HepG2 (cell line): ENCODE results near the gene PDZD7. TPM values are rescaled to one million over a fixed set of nuclear protein-coding genes. Genes with fewer than 3 reads are reported as not detected.

ENCODE experiments used
- ARID5B ChIP-seq: IDR thresholded peaks from 2 replicates; pipeline ENCODE4 v1.4.0; 2020; ENCODE audit warnings: mild to moderate bottlenecking, missing genetic modification reagents
- E2F5 ChIP-seq: sonication (generic); formaldehyde crosslinking; conservative IDR thresholded peaks from 2 replicates; pipeline ENCODE4 v1.4.0; 2020; ENCODE audit warnings: missing genetic modification reagents
- ELF1 ChIP-seq: sonication (generic); formaldehyde crosslinking; IDR thresholded peaks from 2 replicates; pipeline ENCODE4 v1.4.0; 2020; ENCODE audit warnings: missing genetic modification reagents
- MTERF4 ChIP-seq: sonication (generic); formaldehyde crosslinking; IDR thresholded peaks from 2 replicates; pipeline ENCODE4 v1.8.0; 2023; ENCODE audit warnings: mild to moderate bottlenecking, missing genetic modification reagents
- NFAT5 ChIP-seq: sonication (generic); formaldehyde crosslinking; IDR thresholded peaks from 2 replicates; pipeline ENCODE4 v1.4.0; 2020; ENCODE audit warnings: missing genetic modification reagents
- RAD21 ChIP-seq: fragments of 450-650 bp; formaldehyde crosslinking; IDR thresholded peaks from 2 replicates; pipeline ENCODE4 v1.5.0; 2020; ENCODE audit warnings: mild to moderate bottlenecking
- SP4 ChIP-seq: sonication (generic); formaldehyde crosslinking; IDR thresholded peaks from 2 replicates; pipeline ENCODE4 v1.8.1; 2023; ENCODE audit warnings: mild to moderate bottlenecking, missing genetic modification reagents
- YY1 ChIP-seq: IDR thresholded peaks from 2 replicates; pipeline ENCODE4 v1.6.1; 2011; ENCODE audit warnings: low read length, low read depth, moderate library complexity, mild to moderate bottlenecking; ENCODE audit not compliant: insufficient read depth, insufficient replicate concordance
- ZBTB42 ChIP-seq: sonication (generic); formaldehyde crosslinking; IDR thresholded peaks from 2 replicates; pipeline ENCODE4 v1.5.0; 2020; ENCODE audit warnings: mild to moderate bottlenecking, missing genetic modification reagents
- ZNF501 ChIP-seq: sonication (generic); formaldehyde crosslinking; IDR thresholded peaks from 2 replicates; pipeline ENCODE4 v1.5.1; 2020; ENCODE audit warnings: mild to moderate bottlenecking, moderate library complexity, missing genetic modification reagents
- ZNF703 ChIP-seq: sonication (generic); formaldehyde crosslinking; IDR thresholded peaks from 2 replicates; pipeline ENCODE4 v1.5.1; 2020; ENCODE audit warnings: missing genetic modification reagents, mild to moderate bottlenecking, moderate library complexity, borderline replicate concordance
- polyA plus RNA-seq, 8 experiments: library from polyadenylated mRNA; depleted of rRNA in 3 of 8; stranded (reverse) in 7 of 8; unstranded in 1 of 8; fragments of >200 nt; fragmentation: Illumina TruSeq in 4 of 8; extraction: Trizol in 4 of 8; gene quantifications; 2 replicates each; pipeline versions ENCODE4 v1.2.1 to v1.2.3, GENCODE V29; 2011 to 2016; ENCODE audit warnings: low read depth in 4 of 8, missing spikeins in 1 of 8, mixed read lengths in 1 of 8; ENCODE audit not compliant: insufficient read depth in 1 of 8
- total RNA-seq, 5 experiments: library from RNA; depleted of rRNA; stranded (reverse); fragments of >200 nt; fragmentation: Illumina TruSeq; extraction: Trizol; gene quantifications; 2 replicates each; pipeline ENCODE4 v1.2.3, GENCODE V29; 2016; ENCODE audit warnings: low read depth in 1 of 5
- TF ChIP-seq, protein P1 (sequence below): sonication (generic); formaldehyde crosslinking; IDR thresholded peaks from 2 replicates; pipeline ENCODE4 v1.4.0; 2020; ENCODE audit warnings: mild to moderate bottlenecking, missing genetic modification reagents
- TF ChIP-seq, protein P2 (sequence below): sonication (generic); formaldehyde crosslinking; IDR thresholded peaks from 2 replicates; pipeline ENCODE4 v1.5.0; 2020; ENCODE audit warnings: mild to moderate bottlenecking, missing genetic modification reagents, borderline replicate concordance

PDZD7 gene
- total and polyA plus RNA-seq, 2 of the 13 experiments (the other 11 are each of a cell fraction or from before 2014, with no cell fraction given), result 0.58 to 0.73 TPM

DNA sequence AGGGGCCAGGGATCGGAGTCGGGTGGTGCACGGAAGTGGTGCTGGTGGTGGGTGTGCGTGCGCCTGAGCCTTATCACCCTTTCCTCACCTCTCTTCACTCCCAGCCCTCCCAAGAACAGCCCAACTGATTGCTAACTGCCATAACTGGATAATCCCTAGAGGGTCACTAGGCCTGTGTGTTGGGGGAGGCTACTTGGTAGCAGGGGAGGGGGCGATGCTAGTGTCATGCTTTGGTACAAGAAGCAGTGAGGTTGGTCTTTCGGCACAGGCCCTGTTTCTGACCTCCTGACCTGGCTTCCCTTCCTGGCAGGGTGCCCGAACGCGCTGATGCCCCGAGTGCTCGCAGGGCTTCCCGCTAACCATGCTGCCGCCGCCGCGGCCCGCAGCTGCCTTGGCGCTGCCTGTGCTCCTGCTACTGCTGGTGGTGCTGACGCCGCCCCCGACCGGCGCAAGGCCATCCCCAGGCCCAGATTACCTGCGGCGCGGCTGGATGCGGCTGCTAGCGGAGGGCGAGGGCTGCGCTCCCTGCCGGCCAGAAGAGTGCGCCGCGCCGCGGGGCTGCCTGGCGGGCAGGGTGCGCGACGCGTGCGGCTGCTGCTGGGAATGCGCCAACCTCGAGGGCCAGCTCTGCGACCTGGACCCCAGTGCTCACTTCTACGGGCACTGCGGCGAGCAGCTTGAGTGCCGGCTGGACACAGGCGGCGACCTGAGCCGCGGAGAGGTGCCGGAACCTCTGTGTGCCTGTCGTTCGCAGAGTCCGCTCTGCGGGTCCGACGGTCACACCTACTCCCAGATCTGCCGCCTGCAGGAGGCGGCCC lies 31.5 kb upstream of the PDZD7 start (continued):
- TF ChIP-seq, protein P1, sequence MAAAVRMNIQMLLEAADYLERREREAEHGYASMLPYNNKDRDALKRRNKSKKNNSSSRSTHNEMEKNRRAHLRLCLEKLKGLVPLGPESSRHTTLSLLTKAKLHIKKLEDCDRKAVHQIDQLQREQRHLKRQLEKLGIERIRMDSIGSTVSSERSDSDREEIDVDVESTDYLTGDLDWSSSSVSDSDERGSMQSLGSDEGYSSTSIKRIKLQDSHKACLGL (CRISPR knock-in tag), result peak; percentile 88
- TF ChIP-seq MTERF4 (CRISPR knock-in tag), result peak; percentile 69; the same call in 1 of the 2 replicates
- peak; percentile 40 for TF ChIP-seq YY1
- TF ChIP-seq, protein P2, sequence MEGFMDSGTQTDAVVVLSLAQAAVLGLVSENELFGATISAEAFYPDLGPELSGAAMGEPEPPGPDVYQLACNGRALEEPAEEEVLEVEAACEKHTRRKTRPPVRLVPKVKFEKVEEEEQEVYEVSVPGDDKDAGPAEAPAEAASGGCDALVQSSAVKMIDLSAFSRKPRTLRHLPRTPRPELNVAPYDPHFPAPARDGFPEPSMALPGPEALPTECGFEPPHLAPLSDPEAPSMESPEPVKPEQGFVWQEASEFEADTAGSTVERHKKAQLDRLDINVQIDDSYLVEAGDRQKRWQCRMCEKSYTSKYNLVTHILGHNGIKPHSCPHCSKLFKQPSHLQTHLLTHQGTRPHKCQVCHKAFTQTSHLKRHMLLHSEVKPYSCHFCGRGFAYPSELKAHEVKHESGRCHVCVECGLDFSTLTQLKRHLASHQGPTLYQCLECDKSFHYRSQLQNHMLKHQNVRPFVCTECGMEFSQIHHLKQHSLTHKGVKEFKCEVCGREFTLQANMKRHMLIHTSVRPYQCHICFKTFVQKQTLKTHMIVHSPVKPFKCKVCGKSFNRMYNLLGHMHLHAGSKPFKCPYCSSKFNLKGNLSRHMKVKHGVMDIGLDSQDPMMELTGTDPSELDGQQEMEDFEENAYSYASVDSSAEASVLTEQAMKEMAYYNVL (CRISPR knock-in tag), result peak; percentile 7; the same call in 1 of the 2 replicates
- TF ChIP-seq E2F5 (CRISPR knock-in tag), result no peak; the same call in 1 of the 2 replicates
- TF ChIP-seq ELF1 (CRISPR knock-in tag), result 0 out of 2 replicates have a peak, but pooled peaks have one; percentile 9
- peak; percentile 88 for TF ChIP-seq RAD21 (CRISPR knock-in tag)
- TF ChIP-seq ZNF501 (CRISPR knock-in tag), result peak; percentile 73
- TF ChIP-seq ZBTB42, result no peak; the same call in 1 of the 2 replicates
- TF ChIP-seq ARID5B (CRISPR knock-in tag), result peak; percentile 66
- peak; percentile 82; the same call in 1 of the 2 replicates for TF ChIP-seq NFAT5 (CRISPR knock-in tag)
- peak; percentile 94; the same call in 1 of the 2 replicates for TF ChIP-seq ZNF703 (CRISPR knock-in tag)
- TF ChIP-seq SP4, result peak; percentile 52
